SHP77 treated with DMSO at 0.1 percent for 48 hours (cell line): ENCODE measurements around the gene SLC38A5.
"Not testable (repeated sequence)": the region's sequence is repeated elsewhere in the genome, so short reads cannot be mapped to it uniquely, and the experiment has no call there.

Source experiments
- DNase-seq: peaks from one replicate; lab custom pipeline; 2025; lab: John Stamatoyannopoulos, UW

Gene SLC38A5

GRCh38 chrX:48467281-48467761, 2.7 kb downstream of the SLC38A5 start:
- no peak for DNase-seq

GRCh38 chrX:48466696-48467095, 3.4 kb downstream of the SLC38A5 start:
- DNase-seq: no peak

GRCh38 chrX:48465336-48465933, 4.6 kb downstream of the SLC38A5 start:
- no peak for DNase-seq

GRCh38 chrX:48461830-48462229, 8.2 kb downstream of the SLC38A5 start:
- DNase-seq: no peak

- DNase-seq: no peak
Observed at GRCh38 chrX:48460606-48461005, 9.5 kb downstream of the SLC38A5 start.

GRCh38 chrX:48460031-48460430, 10.0 kb downstream of the SLC38A5 start:
- DNase-seq: no peak

GRCh38 chrX:48459483-48459882, 10.6 kb downstream of the SLC38A5 start:
- DNase-seq: no peak

- no peak for DNase-seq
Observed at GRCh38 chrX:48458711-48459110, 11.3 kb downstream of the SLC38A5 start.

- DNase-seq: no peak
Observed at GRCh38 chrX:48456628-48457331, 13.3 kb downstream of the SLC38A5 start.

- DNase-seq: no peak
Observed at GRCh38 chrX:48451708-48452107, 18.4 kb downstream of the SLC38A5 start.

GRCh38 chrX:48450076-48450475, 20.0 kb downstream of the SLC38A5 start:
- DNase-seq: no peak

- not testable (repeated sequence) for DNase-seq
Observed at GRCh38 chrX:48447201-48447600, 22.9 kb downstream of the SLC38A5 start.

GRCh38 chrX:48433713-48434112, 36.3 kb downstream of the SLC38A5 start:
- DNase-seq: not testable (repeated sequence)

- not testable (repeated sequence) for DNase-seq
Observed at GRCh38 chrX:48430166-48430565, 39.9 kb downstream of the SLC38A5 start.

- not testable (repeated sequence) for DNase-seq
Observed at GRCh38 chrX:48429606-48430005, 40.5 kb downstream of the SLC38A5 start.

- not testable (repeated sequence) for DNase-seq
Observed at GRCh38 chrX:48427027-48427716, 42.9 kb downstream of the SLC38A5 start.

GRCh38 chrX:48411860-48412259, 58.2 kb downstream of the SLC38A5 start, which contains the start of gene SSX4B:
Gene SSX4B (minus strand): TSS chrX:48411960. CDS start chrX:48411372, 588 bp downstream.
- DNase-seq: not testable (repeated sequence)
